CMK (cell line): ENCODE results near the gene FGFBP1.

Source experiments
- DNase-seq: peaks from one replicate; pipeline ENCODE4 v3.0.0-alpha.2; 2010; ENCODE audit warnings: low read depth

FGFBP1 gene

GRCh38 chr4:15912236-15912635, 26.3 kb downstream of the FGFBP1 start:
- no peak for DNase-seq

GRCh38 chr4:15910155-15910940, 28.2 kb downstream of the FGFBP1 start:
- no peak for DNase-seq

- DNase-seq = no peak
Observed at GRCh38 chr4:15907430-15907829, 31.1 kb downstream of the FGFBP1 start.

- no peak for DNase-seq
Observed at GRCh38 chr4:15906020-15906443, 32.5 kb downstream of the FGFBP1 start.

GRCh38 chr4:15902746-15903145, 35.8 kb downstream of the FGFBP1 start:
- DNase-seq = no peak

- DNase-seq = no peak
Observed at GRCh38 chr4:15901998-15902397, 36.5 kb downstream of the FGFBP1 start.

- no peak for DNase-seq
Observed at GRCh38 chr4:15901007-15901406, 37.5 kb downstream of the FGFBP1 start.

GRCh38 chr4:15899511-15899910, 39.0 kb downstream of the FGFBP1 start:
- DNase-seq = no peak

- no peak for DNase-seq
Observed at GRCh38 chr4:15898902-15899301, 39.6 kb downstream of the FGFBP1 start.

- no peak for DNase-seq
Observed at GRCh38 chr4:15897577-15897976, 41.0 kb downstream of the FGFBP1 start.

- no peak for DNase-seq
Observed at GRCh38 chr4:15894921-15895916, 43.3 kb downstream of the FGFBP1 start.

GRCh38 chr4:15894393-15894792, 44.1 kb downstream of the FGFBP1 start:
- DNase-seq = no peak

- no peak for DNase-seq
Observed at GRCh38 chr4:15893962-15894361, 44.6 kb downstream of the FGFBP1 start.

- DNase-seq = no peak
Observed at GRCh38 chr4:15891312-15891711, 47.2 kb downstream of the FGFBP1 start.

- DNase-seq = no peak
Observed at GRCh38 chr4:15890246-15890829, 48.2 kb downstream of the FGFBP1 start.

GRCh38 chr4:15888515-15888914, 50.0 kb downstream of the FGFBP1 start:
- no peak for DNase-seq
